ENCODE measurements around the gene RFPL1. TPM values are rescaled to one million over a fixed set of nuclear protein-coding genes. Genes with fewer than 3 reads are reported as not detected.

Gene RFPL1
- total RNA-seq, 1 experiment from 2014 or later, result not detected

GRCh38 chr22:29443861-29444792 lies 5.7 kb downstream of the RFPL1 start:
- Mint-ChIP-seq H3K9me3 (ENCODE audit: unreplicated experiment) (no peaks in the 10 kb centered on the region), H3K27me3 (ENCODE audit: insufficient read depth, unreplicated experiment) (no peaks in the 10 kb centered on the region), H3K4me1 (ENCODE audit: insufficient read depth, unreplicated experiment) (peaks cover 17% of the 10 kb centered on the region), H3K36me3 (ENCODE audit: insufficient read depth, unreplicated experiment) (no peaks in the 10 kb centered on the region), H3K4me3 (ENCODE audit: unreplicated experiment) (no peak overlapping the region), H3K27ac (ENCODE audit: low read depth, unreplicated experiment) (no peak overlapping the region)
- BruUV-seq (replicated peaks), result no TSS peak
- no peak for TF ChIP-seq CTCF (IDR thresholded peaks at IDR 0.05; ENCODE audit: unreplicated experiment)
- peak; percentile 23 for DNase-seq (ENCODE audit: unreplicated experiment)
- CTCF ChIA-PET, result interaction anchor here (0.7 kb wide), 1 partner anchor 918 kb away, joined by 3 read pairs; no protein-coding TSS in a partner anchor
- intact Hi-C loops (cut with micrococcal nuclease), result no loop called here
- POLR2A ChIA-PET, result no interaction called here

GRCh38 chr22:29445508-29445907 lies 7.1 kb downstream of the RFPL1 start:
- no peaks in the 10 kb centered on the region for H3K36me3 Mint-ChIP-seq (ENCODE audit: insufficient read depth, unreplicated experiment)
- no peak for TF ChIP-seq CTCF (IDR thresholded peaks at IDR 0.05; ENCODE audit: unreplicated experiment)
- no peak overlapping the region for H3K27ac Mint-ChIP-seq (ENCODE audit: low read depth, unreplicated experiment)
- intact Hi-C loops (cut with micrococcal nuclease), result no loop called here
- H3K4me1 Mint-ChIP-seq (ENCODE audit: insufficient read depth, unreplicated experiment), result peaks cover 17% of the 10 kb centered on the region
- no peaks in the 10 kb centered on the region for H3K9me3 Mint-ChIP-seq (ENCODE audit: unreplicated experiment)
- BruUV-seq (replicated peaks), result no TSS peak
- POLR2A ChIA-PET, result no interaction called here
- no peaks in the 10 kb centered on the region for H3K27me3 Mint-ChIP-seq (ENCODE audit: insufficient read depth, unreplicated experiment)
- CTCF ChIA-PET, result interaction anchor here (0.7 kb wide), 1 partner anchor 33 kb away, joined by 3 read pairs; no protein-coding TSS in a partner anchor
- DNase-seq (ENCODE audit: unreplicated experiment), result no peak
- H3K4me3 Mint-ChIP-seq (ENCODE audit: unreplicated experiment), result no peak overlapping the region

DNA sequence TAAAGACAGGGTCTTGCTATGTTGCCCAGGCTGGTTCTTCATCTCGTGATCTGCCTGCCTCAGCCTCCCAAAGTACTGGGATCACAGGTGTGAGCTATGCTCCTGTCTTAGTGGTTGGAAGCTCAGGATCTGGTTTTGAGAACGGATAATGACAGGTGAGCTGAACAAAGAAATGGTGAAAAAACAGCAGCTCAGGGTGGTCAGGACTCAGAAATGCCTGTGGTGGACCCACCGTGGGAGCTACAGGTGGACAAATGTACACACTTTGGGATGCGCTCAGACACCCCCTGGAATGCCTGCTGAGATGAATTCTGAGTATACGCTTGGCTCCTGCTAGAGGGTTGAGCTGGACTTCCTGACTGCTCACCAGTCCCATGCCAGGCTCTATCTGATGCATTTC lies 9.5 kb downstream of the RFPL1 start:
- H3K9me3 Mint-ChIP-seq (ENCODE audit: unreplicated experiment), result no peaks in the 10 kb centered on the region
- TF ChIP-seq CTCF (IDR thresholded peaks at IDR 0.05; ENCODE audit: unreplicated experiment), result no peak
- no peaks in the 10 kb centered on the region for H3K27me3 Mint-ChIP-seq (ENCODE audit: insufficient read depth, unreplicated experiment)
- H3K27ac Mint-ChIP-seq (ENCODE audit: low read depth, unreplicated experiment), result no peak overlapping the region
- ChIA-PET CTCF (interaction anchor here (1.0 to 1.4 kb wide), 3 partner anchors 21 to 52 kb away, joined by 3 to 4 read pairs (median 3); no protein-coding TSS in a partner anchor), POLR2A (interaction anchor here (0.5 to 0.9 kb wide), 4 partner anchors 16 to 93 kb away, joined by 3 read pairs; no protein-coding TSS in a partner anchor)
- H3K4me1 Mint-ChIP-seq (ENCODE audit: insufficient read depth, unreplicated experiment), result peaks cover 15% of the 10 kb centered on the region
- intact Hi-C loops (cut with micrococcal nuclease), result no loop called here
- H3K4me3 Mint-ChIP-seq (ENCODE audit: unreplicated experiment), result no peak overlapping the region
- DNase-seq (ENCODE audit: unreplicated experiment), result no peak
- peaks cover 4% of the 10 kb centered on the region for H3K36me3 Mint-ChIP-seq (ENCODE audit: insufficient read depth, unreplicated experiment)
- no TSS peak for BruUV-seq (replicated peaks)

GRCh38 chr22:29449296-29449875 lies 11.0 kb downstream of the RFPL1 start:
- DNase-seq (ENCODE audit: unreplicated experiment), result no peak
- H3K4me1 Mint-ChIP-seq (ENCODE audit: insufficient read depth, unreplicated experiment), result peaks cover under 1% of the 10 kb centered on the region
- intact Hi-C loops (cut with micrococcal nuclease), result no loop called here
- H3K4me3 Mint-ChIP-seq (ENCODE audit: unreplicated experiment), result no peak overlapping the region
- H3K9me3 Mint-ChIP-seq (ENCODE audit: unreplicated experiment), result no peaks in the 10 kb centered on the region
- ChIA-PET POLR2A (no interaction called here), CTCF (interaction anchor here (0.6 to 0.9 kb wide), 2 partner anchors 31 to 59 kb away, joined by 3 read pairs; no protein-coding TSS in a partner anchor)
- no peak for TF ChIP-seq CTCF (IDR thresholded peaks at IDR 0.05; ENCODE audit: unreplicated experiment)
- no TSS peak for BruUV-seq (replicated peaks)
- no peak overlapping the region for H3K27ac Mint-ChIP-seq (ENCODE audit: low read depth, unreplicated experiment)
- peaks cover 4% of the 10 kb centered on the region for H3K36me3 Mint-ChIP-seq (ENCODE audit: insufficient read depth, unreplicated experiment)
- H3K27me3 Mint-ChIP-seq (ENCODE audit: insufficient read depth, unreplicated experiment), result no peaks in the 10 kb centered on the region

All from MCF 10A (cell line).